Stimulated activated naive CD8-positive, alpha-beta T cell treated with anti-CD3 and anti-CD28 coated beads, Interleukin-15, amount 100 ng/mL, for 72 hours (primary cell): ENCODE results near the gene FRAS1.
"Not testable (repeated sequence)": the region's sequence is repeated elsewhere in the genome, so short reads cannot be mapped to it uniquely, and the experiment has no call there.

Experiments used
- ATAC-seq: fragments of 150-1000 bp; cut with Tn5 transposase; 2 replicates; pipeline ENCODE4 v1.10.0; 2021; ENCODE audit warnings: mild to moderate bottlenecking, moderate library complexity
- DNase-seq, 2 donors: peaks; one replicate each; pipeline ENCODE4 v3.0.0; 2021 to 2022
- H3K27ac Mint-ChIP-seq, 2 donors: one replicate each; pipeline ENCODE4 v1.8.0; 2022; ENCODE audit warnings: mild to moderate bottlenecking in 2 of 2, mixed read lengths in 2 of 2, moderate library complexity in 2 of 2
- H3K27me3 Mint-ChIP-seq: one replicate; pipeline ENCODE4 v1.8.0; 2022; ENCODE audit warnings: mixed read lengths
- H3K4me1 Mint-ChIP-seq: one replicate; pipeline ENCODE4 v1.8.0; 2022; ENCODE audit warnings: mild to moderate bottlenecking, mixed read lengths
- H3K4me3 Mint-ChIP-seq, 2 donors: one replicate each; pipeline ENCODE4 v1.8.0; 2022; ENCODE audit warnings: mild to moderate bottlenecking in 2 of 2, mixed read lengths in 2 of 2, moderate library complexity in 1 of 2
- H3K9me3 Mint-ChIP-seq, 2 donors: one replicate each; pipeline ENCODE4 v1.8.0; 2022; ENCODE audit warnings: mixed read lengths in 2 of 2

FRAS1 gene

DNA sequence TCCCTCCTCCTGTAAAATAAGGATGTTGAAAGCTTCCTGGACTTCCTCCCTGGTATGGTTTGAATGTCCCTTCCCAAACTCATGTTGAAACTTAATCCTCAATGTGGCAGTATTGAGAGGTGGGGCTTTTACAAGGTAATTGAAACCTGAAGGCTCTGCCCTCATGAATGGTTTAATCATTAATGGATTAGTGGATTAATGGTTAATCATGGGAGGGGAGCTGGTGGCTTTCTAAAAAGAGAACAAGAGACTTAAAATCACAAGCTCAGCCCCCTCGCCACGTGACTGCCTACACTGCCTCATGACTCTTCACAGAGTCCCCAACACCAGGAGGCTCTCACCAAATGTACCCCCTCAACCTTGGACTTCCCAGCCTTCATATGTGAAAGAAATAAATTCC, 369.8 kb downstream of the FRAS1 start:
- Mint-ChIP-seq H3K4me3 (no peak overlapping the region), H3K27me3 (peaks cover 11% of the 10 kb centered on the region), H3K4me1 (no peaks in the 10 kb centered on the region), H3K9me3 (no peaks in the 10 kb centered on the region), H3K27ac (no peak overlapping the region)
- DNase-seq (no peak), ATAC-seq (no peak)

DNA sequence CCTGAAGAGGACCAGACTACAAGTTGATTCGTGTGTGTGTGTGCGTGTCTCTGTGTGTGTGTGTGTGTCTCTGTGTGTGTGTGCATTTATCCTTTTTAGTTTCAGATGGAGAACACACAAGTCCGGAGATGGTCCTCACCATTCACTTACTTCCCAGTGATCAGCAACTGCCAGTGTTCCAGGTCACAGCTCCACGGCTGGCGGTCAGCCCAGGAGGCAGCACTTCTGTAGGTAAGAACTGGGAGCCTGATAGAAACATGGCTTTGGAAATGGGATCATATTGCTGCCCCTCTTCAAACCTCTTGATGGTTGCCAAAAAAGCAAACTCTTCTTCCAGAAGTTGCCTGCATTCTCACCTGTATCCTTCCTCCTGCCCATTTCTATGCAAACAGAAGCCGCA, 371.9 kb downstream of the FRAS1 start:
- Mint-ChIP-seq H3K27ac (no peak overlapping the region), H3K27me3 (no peaks in the 10 kb centered on the region), H3K9me3 (no peaks in the 10 kb centered on the region), H3K4me1 (no peaks in the 10 kb centered on the region), H3K4me3 (no peak overlapping the region)
- ATAC-seq, result no peak
- DNase-seq, result no peak

DNA sequence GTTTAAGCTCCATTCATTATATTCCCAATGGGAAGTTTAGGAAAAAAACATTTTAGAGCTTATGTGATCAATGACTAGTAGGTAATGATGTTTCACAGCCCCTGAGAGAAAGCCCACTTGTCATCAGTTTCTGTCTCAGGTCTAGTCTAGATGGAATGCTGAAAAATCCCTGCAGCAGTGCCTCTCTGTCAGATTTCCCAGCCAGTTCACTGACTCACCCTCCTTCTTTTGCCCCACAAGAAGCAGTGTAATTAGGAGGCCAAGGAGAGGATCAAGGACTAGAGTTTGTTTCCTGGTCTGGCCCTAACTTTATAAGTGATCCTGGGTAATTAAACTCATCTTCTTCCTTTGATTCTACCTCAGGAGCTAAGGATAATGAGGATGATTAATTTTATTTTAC, 375.8 kb downstream of the FRAS1 start:
- no peak overlapping the region for H3K27ac Mint-ChIP-seq
- DNase-seq (no peak), ATAC-seq (no peak)
- no peaks in the 10 kb centered on the region for H3K4me1 Mint-ChIP-seq
- no peaks in the 10 kb centered on the region for H3K9me3 Mint-ChIP-seq
- no peak overlapping the region for H3K4me3 Mint-ChIP-seq
- H3K27me3 Mint-ChIP-seq, result no peaks in the 10 kb centered on the region

DNA sequence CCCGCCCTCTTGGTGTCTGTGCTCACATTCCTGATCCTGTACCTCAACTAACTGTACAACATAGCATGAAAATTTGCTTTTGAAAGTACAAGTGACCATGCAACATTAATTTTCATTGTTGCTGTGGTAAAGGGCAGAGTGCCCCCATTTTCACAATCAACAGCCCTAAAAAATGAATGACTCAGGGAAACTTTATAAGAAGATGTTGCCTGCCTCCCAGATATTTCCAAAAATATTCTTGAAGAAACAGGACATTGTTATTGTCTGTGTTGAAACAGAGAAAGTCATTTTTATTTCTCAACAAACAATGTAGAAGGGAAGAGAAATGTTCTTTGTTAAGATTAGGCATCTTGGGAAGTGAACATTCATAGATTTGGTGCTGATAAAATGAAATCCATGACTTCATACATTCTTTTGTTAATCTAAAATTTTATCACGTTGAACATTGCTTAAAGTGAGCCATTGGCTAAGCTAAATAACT, 380.5 kb downstream of the FRAS1 start:
- no peak overlapping the region for H3K27ac Mint-ChIP-seq

DNA sequence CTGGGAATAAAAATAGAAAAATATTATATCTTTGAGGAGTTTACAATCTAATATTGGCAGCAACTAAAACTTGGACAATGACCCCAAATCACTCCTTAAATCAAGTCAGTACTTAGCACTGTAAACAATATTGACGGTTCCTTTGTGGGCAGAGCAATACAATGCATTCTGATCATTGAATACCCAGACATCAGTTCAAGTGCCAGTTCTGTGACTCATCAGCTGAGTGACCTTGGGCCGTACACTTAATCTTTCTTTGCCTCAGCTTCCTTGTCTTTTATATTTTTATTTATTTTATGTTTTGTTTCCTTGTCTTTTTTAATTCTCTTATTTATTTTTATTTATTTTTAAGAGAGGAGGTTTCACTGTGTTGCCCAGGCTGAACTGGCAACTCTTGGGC, 382.2 kb downstream of the FRAS1 start:
- no peak for ATAC-seq
- no peak overlapping the region for H3K27ac Mint-ChIP-seq
- H3K4me1 Mint-ChIP-seq, result no peaks in the 10 kb centered on the region

More for the DNA sequence above, 380.5 kb downstream of the FRAS1 start:
- H3K4me3 Mint-ChIP-seq, result no peak overlapping the region
- H3K27me3 Mint-ChIP-seq, result no peaks in the 10 kb centered on the region
- DNase-seq, result no peak
- ATAC-seq, result no peak
- no peaks in the 10 kb centered on the region for H3K9me3 Mint-ChIP-seq
- H3K4me1 Mint-ChIP-seq, result no peaks in the 10 kb centered on the region

DNA sequence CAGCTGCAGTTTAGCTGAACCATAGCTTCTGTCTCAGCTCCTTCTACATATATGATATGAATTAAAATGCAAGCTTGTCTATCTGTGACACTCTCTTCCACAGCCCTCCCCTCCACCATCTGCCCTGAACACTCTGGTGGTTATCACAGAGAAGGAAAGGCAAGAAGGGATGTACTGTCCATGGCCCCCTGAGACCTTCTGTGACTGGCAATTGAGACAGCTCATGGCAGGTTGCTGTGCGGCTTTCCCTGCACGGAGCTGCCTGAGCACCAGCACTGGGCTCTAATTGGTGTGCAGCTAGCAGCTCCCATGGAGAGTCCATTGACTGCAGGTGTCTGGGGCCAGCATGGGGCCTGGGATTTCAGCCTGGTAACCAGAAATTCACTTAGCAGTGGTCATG, 384.6 kb downstream of the FRAS1 start:
- H3K9me3 Mint-ChIP-seq, result no peaks in the 10 kb centered on the region
- no peak for ATAC-seq
- H3K27ac Mint-ChIP-seq, result no peak overlapping the region
- H3K4me3 Mint-ChIP-seq, result no peak overlapping the region
- H3K4me1 Mint-ChIP-seq, result no peaks in the 10 kb centered on the region
- H3K27me3 Mint-ChIP-seq, result no peaks in the 10 kb centered on the region
- no peak for DNase-seq

More for the DNA sequence above, 382.2 kb downstream of the FRAS1 start:
- H3K27me3 Mint-ChIP-seq, result no peaks in the 10 kb centered on the region
- no peak overlapping the region for H3K4me3 Mint-ChIP-seq
- no peak for DNase-seq
- no peaks in the 10 kb centered on the region for H3K9me3 Mint-ChIP-seq

DNA sequence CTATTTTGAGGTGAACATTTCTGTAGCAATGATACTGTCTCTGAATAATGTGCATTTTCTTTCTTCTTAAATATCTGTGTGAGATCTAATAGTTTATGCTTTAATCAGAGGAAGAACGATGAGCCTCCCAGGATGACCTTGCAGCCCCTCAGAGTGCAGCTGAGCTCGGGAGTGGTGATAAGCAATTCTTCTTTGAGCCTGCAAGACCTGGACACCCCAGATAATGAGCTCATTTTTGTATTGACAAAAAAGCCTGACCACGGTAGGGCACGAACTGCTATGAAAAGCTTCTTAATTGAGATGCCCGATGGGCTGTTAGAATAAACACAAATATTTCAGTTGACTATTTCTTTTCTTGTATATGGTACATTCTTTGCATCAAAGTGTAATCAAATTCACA, 389.5 kb downstream of the FRAS1 start:
- DNase-seq (no peak), ATAC-seq (no peak)
- Mint-ChIP-seq H3K27ac (no peak overlapping the region), H3K4me3 (no peak overlapping the region), H3K27me3 (no peaks in the 10 kb centered on the region), H3K9me3 (no peaks in the 10 kb centered on the region), H3K4me1 (no peaks in the 10 kb centered on the region)

DNA sequence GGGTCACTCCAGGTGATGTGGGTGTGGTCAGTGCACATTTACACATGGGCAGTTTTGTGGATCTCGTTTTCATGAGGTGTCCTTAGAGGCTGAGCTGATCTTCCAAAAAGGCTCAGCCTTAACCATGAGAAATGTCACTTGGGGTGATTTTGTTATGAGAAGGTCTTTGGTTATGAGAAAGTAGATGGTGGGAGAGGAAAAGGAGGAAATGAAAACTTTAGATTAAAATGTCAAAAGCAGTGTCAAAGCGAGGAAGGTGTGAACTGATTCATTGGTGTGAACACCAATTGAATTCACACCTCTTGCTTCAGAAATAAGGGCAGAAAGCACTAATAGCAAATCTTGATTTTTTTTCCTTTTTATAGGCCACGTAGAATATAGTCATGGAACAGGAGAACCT, 394.3 kb downstream of the FRAS1 start:
- Mint-ChIP-seq H3K9me3 (no peaks in the 10 kb centered on the region), H3K4me3 (no peak overlapping the region), H3K27me3 (peaks cover 8% of the 10 kb centered on the region), H3K27ac (no peak overlapping the region), H3K4me1 (no peaks in the 10 kb centered on the region)
- DNase-seq, result no peak
- no peak for ATAC-seq

DNA sequence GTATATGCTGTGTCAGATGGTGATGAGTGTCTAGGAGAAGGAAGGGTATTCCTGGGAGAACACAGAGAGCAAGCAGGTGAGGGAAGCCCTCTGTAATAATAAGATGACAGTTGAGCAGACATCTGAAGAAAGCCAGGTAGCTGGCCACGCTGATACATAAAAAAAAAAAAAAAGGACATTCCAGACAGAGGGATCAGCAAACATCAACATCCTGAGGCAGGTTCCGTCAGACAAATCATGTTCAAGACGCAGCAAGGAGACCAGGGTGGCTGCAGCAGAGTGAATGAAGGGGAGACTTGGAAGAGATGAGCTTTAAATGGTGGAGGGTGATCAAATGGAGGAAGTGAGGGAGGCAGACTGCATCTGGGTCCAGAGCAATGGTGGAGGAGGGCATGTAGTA, 396.9 kb downstream of the FRAS1 start:
- H3K27me3 Mint-ChIP-seq, result peaks cover 8% of the 10 kb centered on the region
- DNase-seq, result no peak

DNA sequence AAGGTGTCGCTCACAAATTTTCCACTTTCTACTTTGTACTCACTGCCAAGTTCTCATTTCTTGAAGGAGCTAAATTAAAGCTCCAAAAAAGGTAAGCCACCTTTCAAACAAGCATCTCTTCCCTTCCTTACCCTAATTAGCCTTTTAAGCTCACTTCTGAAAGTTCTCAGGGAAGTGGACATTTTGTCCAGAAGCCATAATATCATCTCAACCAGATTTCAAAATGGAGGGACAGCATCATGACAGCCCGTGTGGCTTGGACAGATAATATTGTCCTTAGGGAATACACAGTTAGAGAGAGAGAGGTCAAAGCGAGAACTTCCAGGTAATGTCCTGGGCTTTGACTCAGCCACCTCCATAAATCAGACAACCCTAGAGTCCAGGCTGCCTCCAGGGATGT, 400.6 kb downstream of the FRAS1 start:
- no peaks in the 10 kb centered on the region for H3K9me3 Mint-ChIP-seq
- H3K4me3 Mint-ChIP-seq, result no peak overlapping the region

More for the DNA sequence above, 396.9 kb downstream of the FRAS1 start:
- no peak for ATAC-seq
- no peaks in the 10 kb centered on the region for H3K4me1 Mint-ChIP-seq
- H3K9me3 Mint-ChIP-seq, result no peaks in the 10 kb centered on the region
- no peak overlapping the region for H3K27ac Mint-ChIP-seq
- H3K4me3 Mint-ChIP-seq, result no peak overlapping the region

DNA sequence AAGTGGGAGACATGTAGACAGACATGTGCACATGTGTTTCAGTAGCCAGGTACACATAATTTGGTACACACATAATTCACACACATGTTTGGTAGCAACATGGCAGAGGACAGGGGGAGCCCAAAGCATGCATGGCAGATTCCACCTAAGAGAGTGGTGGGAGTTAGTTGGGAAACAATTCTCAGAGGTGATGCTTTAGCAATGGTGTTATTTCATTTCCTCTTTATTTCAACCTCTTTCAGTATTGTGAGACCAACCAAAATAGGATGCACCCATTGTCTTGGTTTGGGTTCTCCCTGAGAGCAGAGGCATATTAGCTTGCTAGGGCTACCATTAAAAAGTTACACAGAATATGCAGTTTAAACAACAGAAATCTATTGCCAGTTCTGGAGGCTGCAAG, 402.2 kb downstream of the FRAS1 start:
- Mint-ChIP-seq H3K27me3 (peaks cover 8% of the 10 kb centered on the region), H3K4me1 (no peaks in the 10 kb centered on the region), H3K4me3 (no peak overlapping the region), H3K27ac (no peak overlapping the region), H3K9me3 (no peaks in the 10 kb centered on the region)
- DNase-seq (no peak), ATAC-seq (no peak)

More for the DNA sequence above, 400.6 kb downstream of the FRAS1 start:
- Mint-ChIP-seq H3K27ac (no peak overlapping the region), H3K27me3 (peaks cover 8% of the 10 kb centered on the region), H3K4me1 (no peaks in the 10 kb centered on the region)
- DNase-seq, result no peak
- ATAC-seq, result no peak

DNA sequence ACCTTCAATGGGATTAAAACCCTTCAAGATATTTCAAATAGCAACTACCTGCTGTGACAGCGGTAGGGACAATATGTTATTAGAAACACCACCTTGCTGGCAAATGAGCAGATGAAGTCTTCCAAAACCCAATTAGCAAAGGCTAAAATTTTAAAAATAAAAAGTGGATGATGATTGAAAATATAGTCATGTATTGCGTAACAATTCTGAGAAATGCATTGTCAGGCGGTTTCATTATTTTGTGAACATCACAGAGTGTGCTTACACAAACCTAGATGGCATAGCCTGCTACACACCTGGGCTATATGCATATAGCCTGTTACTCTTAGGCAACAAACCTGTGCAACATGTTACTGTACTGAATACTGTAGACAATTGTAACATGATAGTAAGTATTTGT, 403.2 kb downstream of the FRAS1 start:
- H3K4me3 Mint-ChIP-seq, result no peak overlapping the region
- no peak for ATAC-seq

DNA sequence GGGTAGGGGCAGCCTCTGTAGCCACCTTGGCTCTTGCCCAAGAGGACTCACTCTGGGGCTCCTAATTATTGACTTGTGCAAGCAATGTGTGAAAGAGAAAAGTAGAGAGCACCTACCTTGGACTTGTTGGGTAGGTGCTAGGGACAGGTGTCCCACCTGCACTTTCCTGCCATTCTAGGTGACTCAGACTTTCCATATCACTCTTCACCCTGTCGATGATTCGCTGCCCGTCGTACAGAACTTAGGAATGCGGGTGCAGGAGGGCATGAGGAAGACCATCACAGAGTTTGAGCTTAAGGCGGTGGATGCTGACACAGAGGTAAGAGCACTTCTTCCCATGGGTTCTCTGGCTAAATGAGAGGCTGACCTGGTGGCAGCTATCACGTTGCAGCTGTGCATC, 407.1 kb downstream of the FRAS1 start:
- H3K9me3 Mint-ChIP-seq, result peaks cover 0 to 5% of the 10 kb centered on the region in 2 donors
- ATAC-seq (no peak), DNase-seq (no peak)
- no peak overlapping the region for H3K4me3 Mint-ChIP-seq
- peak overlapping the region in 1 of 2 donors; percentile 57 for H3K27ac Mint-ChIP-seq
- no peaks in the 10 kb centered on the region for H3K4me1 Mint-ChIP-seq
- H3K27me3 Mint-ChIP-seq, result no peaks in the 10 kb centered on the region

More for the DNA sequence above, 403.2 kb downstream of the FRAS1 start:
- peaks cover 1% of the 10 kb centered on the region for H3K27me3 Mint-ChIP-seq
- no peak for DNase-seq
- H3K9me3 Mint-ChIP-seq, result no peaks in the 10 kb centered on the region
- H3K4me1 Mint-ChIP-seq, result no peaks in the 10 kb centered on the region
- no peak overlapping the region for H3K27ac Mint-ChIP-seq

DNA sequence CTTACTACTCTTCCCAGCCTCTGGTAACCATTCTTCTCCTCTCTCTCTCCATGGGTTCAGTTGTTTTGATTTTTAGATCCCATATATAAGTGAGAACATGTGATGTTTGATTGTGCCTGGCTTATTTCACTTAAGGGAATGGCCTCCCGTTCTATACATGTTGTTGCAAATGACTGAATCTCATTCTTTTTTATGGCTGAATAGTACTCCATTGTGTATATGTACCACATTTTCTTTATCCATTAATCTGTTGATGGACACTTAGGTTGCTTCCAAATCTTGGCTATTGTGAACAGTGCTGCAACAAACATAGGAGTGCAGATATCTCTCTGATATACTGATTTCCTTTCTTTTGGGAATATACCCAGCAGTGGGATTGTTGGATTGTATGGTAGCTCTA, 410.1 kb downstream of the FRAS1 start:
- H3K27me3 Mint-ChIP-seq, result peaks cover 12% of the 10 kb centered on the region
- not testable (repeated sequence) for H3K9me3 Mint-ChIP-seq, H3K27ac Mint-ChIP-seq, ATAC-seq, DNase-seq, H3K4me3 Mint-ChIP-seq, H3K4me1 Mint-ChIP-seq

DNA sequence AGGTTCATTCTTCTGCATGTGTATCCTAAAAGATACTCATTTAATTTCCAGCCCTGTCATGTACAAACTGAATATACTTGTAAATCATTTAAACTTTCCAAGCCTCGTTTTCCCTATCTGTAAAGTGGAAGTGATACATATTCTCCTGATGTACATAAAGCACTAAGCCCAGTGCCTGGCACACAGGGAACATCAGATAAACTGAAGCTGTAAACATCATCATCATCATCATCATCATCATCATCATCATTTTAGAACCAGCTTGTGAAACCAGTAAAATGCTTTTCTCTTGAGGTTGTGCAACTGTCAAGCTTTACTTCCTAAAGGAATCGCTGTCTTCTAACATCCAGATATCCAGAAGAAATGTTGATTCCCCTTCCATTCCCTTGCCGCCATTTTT, 411.1 kb downstream of the FRAS1 start:
- Mint-ChIP-seq H3K9me3 (peaks cover 0 to 5% of the 10 kb centered on the region in 2 donors), H3K4me1 (no peaks in the 10 kb centered on the region), H3K27ac (no peak overlapping the region), H3K27me3 (peaks cover 12% of the 10 kb centered on the region), H3K4me3 (no peak overlapping the region)
- ATAC-seq, result no peak
- DNase-seq, result no peak

DNA sequence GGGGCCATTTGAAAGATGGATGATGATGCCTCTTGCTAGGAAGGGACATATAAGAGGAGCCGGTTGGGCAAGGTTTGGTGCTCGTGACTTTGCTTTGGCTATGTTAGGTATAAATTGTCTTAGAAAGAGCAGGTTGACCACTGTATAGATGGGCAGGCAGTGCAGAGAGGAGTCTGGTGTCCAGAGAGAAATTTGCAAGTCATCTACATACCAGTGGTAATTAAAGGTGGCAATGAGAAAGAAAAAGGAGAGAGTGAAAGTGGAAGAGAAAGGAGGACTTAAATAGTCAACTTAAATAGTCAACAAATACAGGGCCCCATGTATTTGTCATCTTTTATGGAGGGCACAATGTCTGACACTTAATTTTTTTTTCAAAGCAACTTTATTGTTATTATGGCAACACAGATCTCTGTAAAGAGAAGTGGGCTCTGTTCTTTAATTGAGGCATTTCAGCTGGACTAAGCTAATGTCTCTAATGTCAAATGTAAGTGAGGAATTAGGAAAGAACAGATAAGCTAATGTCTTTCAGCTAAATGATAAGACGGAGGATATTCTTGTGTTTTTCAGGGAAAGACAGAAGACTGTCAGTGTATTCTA, 419.1 kb downstream of the FRAS1 start:
- H3K9me3 Mint-ChIP-seq, result no peaks in the 10 kb centered on the region
- ATAC-seq, result no peak
- no peak for DNase-seq

DNA sequence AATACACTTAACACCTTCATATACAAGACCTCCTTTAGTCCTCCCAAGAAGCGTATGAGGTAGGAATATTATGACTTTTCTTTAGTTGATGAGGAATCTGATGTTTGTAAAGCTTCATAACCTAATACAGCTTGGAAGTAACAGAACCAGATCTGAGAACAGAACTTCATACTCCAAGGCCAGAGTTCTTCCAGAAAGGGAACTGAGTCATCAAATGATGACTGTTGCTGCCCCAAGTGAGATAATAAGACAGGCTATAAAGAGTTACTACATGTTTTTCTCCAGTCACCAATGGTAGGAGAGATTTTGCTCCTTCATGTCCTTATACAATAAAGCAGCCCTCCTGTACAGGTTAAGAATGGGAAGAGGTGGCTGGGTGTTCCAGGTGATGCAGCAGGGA, 420.2 kb downstream of the FRAS1 start:
- Mint-ChIP-seq H3K9me3 (no peaks in the 10 kb centered on the region), H3K27ac (no peak overlapping the region), H3K4me3 (no peak overlapping the region), H3K27me3 (no peaks in the 10 kb centered on the region), H3K4me1 (no peaks in the 10 kb centered on the region)
- DNase-seq (no peak), ATAC-seq (no peak)

More for the DNA sequence above, 419.1 kb downstream of the FRAS1 start:
- no peak overlapping the region for H3K4me3 Mint-ChIP-seq
- no peaks in the 10 kb centered on the region for H3K4me1 Mint-ChIP-seq
- H3K27ac Mint-ChIP-seq, result no peak overlapping the region
- H3K27me3 Mint-ChIP-seq, result peaks cover 9% of the 10 kb centered on the region
